ENCODE results near the gene SYT14.
"Not testable (repeated sequence)": the region's sequence is repeated elsewhere in the genome, so short reads cannot be mapped to it uniquely, and the experiment has no call there.

Gene SYT14

DNA sequence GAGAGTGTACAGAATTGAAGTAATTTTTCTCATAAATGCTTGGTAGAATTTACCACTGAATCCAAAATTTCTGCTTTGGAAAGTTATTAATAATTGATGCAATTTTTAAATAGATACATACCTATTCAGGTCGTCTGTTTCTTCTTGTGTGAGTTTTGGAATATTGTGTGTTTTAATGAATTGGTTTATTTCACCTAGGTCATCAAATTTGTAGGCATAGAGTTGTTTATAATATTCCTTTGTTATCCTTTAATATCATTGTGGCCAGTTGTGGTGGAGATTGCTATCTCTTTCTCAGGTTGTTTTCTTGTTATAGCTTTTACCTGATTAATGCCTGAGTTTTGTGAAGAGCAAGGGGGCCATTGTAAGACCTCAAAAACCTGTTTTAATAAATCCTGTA, 93.5 kb downstream of the SYT14 start:
- DNase-seq = no peak

GRCh38 chr1:210043058-210043457, 105.0 kb downstream of the SYT14 start:
- DNase-seq = no peak

GRCh38 chr1:210049616-210050015, 111.6 kb downstream of the SYT14 start:
- DNase-seq = no peak

GRCh38 chr1:210050491-210050890, 112.5 kb downstream of the SYT14 start:
- not testable (repeated sequence) for DNase-seq

DNA sequence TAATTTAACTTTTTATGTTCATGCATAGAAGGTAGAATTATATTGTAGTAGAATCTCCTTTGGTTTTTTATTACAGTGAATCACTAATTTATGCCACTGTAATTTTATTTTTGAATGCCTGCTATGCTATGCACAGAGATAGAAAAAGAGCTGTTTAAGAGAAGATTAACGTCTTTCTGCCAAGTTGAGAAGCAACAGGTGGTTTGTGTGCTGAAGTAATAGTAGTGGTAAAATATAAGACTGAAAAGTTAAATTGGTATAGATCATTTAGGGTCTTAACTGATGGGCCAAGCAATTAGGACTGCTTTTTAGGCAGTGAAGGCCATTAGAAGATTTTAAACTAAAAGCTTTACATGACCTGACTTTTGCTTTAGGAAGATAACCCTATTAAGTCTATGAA, 115.1 kb downstream of the SYT14 start:
- DNase-seq = no peak

DNA sequence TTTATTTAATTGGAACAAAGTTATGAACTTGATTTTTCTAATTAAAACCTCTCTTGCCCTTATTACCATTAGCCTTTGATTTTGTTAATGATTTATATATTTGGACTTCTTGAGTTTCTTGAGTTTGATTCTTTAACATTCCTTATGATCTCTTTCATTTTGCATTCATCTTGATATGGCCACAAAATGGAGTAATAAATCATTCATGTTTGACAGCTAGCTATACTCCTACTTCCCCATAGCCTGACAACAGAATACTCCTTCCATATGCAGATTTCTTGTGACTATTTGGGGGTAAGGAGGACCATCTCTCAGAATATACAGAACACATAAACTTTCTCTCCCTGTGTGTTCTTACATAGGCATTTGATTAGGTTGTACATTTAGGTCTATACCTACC, 119.6 kb downstream of the SYT14 start:
- DNase-seq = no peak

DNA sequence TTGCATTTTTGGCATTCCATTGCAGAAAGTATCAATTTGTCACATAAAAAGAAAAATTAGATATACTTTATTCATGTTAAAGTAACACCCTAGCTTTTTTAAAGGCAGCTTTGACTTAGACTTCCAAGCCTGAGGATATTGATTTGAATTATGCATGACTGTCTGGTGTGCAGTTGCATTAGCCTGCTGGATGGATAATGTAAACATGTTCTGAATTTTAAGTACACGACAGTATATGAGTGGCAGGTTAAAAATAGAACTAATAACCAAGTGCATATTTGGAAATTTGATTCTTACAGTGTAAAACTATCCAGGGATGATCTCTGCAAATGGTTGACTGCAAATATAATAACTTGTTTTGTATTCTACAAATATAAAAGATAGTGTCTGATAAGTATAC, 124.0 kb downstream of the SYT14 start:
- DNase-seq = no peak

- DNase-seq = no peak
These were observed 132.5 kb downstream of the SYT14 start for GRCh38 chr1:210070531-210070930.

- DNase-seq = no peak
These were observed 134.1 kb downstream of the SYT14 start for GRCh38 chr1:210072129-210072528.

DNA sequence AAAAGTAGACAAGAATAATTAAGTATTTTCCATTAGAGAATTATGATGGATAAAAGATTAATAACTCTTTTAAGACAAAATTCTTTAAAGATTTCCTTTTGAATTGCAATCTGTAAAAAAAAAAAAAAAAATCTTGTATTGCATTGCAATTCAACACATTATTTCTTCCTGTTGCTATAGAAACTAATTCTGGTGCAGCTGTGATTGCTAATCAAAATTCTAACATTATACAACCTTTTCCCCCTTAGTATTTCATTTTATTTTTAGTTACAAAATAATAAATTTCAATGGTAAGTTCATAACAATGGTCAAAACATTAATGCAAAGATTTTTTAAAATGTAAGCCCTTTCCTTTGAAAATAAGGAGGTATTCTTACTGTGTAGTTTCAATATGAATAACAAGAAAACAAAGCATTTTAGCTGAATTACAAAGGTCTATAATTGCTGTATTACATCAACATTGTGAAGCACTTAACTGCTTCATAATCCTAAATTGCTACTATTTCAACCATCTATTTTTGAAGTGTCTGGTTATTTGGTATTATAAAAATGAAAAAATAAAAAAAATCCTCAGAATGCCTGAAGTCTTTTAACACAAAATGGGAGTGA, 135.0 kb downstream of the SYT14 start:
- no peak for DNase-seq

- DNase-seq = no peak
These were observed 136.9 kb downstream of the SYT14 start for GRCh38 chr1:210074904-210075303.

DNA sequence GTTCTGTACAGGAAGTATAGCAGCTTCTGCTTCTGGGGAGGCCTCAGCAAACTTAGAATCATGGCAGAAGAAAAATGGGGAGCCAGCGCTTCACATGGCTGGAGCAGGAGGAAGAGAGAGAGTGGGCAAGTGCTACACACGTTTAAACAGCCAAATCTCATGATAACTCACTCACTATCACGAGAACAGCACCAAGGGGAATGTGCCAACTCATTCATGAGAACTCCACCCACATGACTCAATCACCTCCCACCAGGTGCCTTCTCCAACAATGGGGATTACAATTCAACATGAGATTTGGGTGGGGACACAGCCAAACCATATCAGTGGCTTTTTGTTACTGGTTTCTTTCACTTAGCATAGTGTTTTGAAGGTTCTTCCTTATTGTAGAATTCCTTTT, 138.6 kb downstream of the SYT14 start:
- DNase-seq = no peak

- no peak for DNase-seq
These were observed 143.5 kb downstream of the SYT14 start for GRCh38 chr1:210081494-210081893.

GRCh38 chr1:210085359-210085758, 147.3 kb downstream of the SYT14 start:
- DNase-seq = no peak

DNA sequence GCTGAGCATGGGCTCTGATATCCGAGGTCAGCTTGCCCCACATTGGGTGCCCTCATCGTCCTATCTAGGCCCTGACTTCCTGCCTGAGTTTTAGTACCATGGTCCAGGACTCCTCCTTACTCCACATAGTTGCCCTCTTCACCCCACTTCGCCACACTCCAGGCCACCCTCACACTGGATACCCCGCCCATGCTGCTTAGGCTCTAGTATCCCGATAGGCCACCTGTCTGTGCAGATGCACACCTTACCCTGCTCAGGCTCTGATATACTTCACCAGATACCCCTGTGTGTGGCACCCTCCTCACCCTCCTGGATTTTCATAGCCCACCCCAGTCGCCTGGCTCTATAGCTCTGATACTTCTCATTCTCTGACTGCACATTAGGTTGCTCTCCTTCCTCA, 149.0 kb downstream of the SYT14 start:
- DNase-seq = no peak

- no peak for DNase-seq
These were observed 151.8 kb downstream of the SYT14 start for GRCh38 chr1:210089855-210090254.

- no peak for DNase-seq
These were observed 154.3 kb downstream of the SYT14 start for GRCh38 chr1:210092366-210092765.

GRCh38 chr1:210093461-210093860, 155.4 kb downstream of the SYT14 start:
- no peak for DNase-seq

DNA sequence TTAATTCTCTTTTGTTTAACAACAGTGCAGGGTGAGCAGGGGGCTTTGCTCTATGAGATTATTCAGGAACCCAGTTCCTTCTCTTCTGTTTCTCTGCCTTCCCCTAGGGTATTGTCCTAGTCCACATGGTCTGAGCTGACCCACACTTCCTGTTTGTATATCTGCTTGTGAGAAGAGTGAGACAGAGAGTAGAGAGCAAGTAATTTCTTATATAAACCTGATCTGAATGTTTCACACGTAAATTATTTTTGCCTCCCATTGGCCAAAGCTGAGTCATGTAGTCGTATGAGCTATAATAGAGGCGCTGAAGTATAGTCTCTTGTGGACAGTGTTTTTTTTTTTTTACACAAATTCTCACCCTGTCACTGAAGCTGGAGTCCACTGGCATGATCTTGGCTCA, 160.3 kb downstream of the SYT14 start:
- DNase-seq = no peak

GRCh38 chr1:210099921-210100320, 161.9 kb downstream of the SYT14 start:
- DNase-seq = no peak

DNA sequence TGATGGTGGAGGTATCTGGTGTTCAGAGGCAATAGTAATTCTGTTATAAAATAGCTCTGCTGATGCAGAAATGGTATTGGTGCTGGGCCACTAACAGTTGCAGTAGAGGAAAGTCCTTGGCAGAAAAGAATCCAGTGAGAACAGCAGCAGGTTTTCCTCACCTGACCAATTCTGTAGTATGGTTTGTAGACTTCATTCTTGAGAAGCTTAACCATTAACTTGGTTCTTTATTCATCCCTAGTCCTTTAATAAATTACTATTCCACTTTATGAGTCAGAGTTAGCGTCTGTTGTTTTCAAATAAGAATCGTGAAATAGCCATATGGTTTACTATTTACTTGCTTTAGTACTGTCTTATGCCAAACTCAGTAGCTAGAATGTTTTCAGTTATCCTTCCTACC, 166.1 kb downstream of the SYT14 start:
- DNase-seq = no peak

- DNase-seq = not testable (repeated sequence)
These were observed 174.9 kb downstream of the SYT14 start for GRCh38 chr1:210112906-210113305.

GRCh38 chr1:210117198-210117597, 179.2 kb downstream of the SYT14 start:
- no peak for DNase-seq

DNA sequence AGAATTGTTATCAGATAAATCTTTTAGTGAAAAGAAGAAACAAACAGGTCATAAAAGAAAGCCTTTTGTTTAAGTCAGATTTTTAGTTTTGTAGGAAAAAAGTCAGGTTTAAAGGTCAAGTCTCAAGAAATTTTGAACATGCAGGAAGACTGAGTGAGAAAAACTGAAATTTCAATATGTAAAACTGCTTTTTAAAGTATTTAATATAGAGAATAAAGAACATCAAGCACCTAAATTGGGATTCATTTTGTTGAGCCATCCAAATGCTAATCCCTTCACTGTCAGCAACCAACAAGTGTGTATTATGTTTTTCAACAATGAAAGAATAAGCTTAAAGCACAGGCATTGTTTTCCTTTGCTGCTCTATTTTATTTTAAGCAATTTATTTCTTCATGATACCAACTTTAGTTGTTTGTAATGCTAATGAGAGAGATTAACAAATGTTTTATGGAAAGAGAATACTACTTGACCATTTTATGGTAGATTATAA, 179.7 kb downstream of the SYT14 start:
- no peak for DNase-seq

- DNase-seq = no peak
These were observed 185.4 kb downstream of the SYT14 start for GRCh38 chr1:210123383-210123782.
